GM20000 (cell line): ENCODE measurements around the gene CENPP.

Source experiments
- DNase-seq: peaks from one replicate; pipeline ENCODE4 v3.0.0; 2012; ENCODE audit warnings: low spot score
- TF ChIP-seq, protein P1 (sequence below): IDR thresholded peaks from 2 replicates; pipeline ENCODE4 v1.5.1; 2012; ENCODE audit warnings: mild to moderate bottlenecking, control low read depth; ENCODE audit errors: extremely low read depth, missing control alignments

Gene CENPP

DNA sequence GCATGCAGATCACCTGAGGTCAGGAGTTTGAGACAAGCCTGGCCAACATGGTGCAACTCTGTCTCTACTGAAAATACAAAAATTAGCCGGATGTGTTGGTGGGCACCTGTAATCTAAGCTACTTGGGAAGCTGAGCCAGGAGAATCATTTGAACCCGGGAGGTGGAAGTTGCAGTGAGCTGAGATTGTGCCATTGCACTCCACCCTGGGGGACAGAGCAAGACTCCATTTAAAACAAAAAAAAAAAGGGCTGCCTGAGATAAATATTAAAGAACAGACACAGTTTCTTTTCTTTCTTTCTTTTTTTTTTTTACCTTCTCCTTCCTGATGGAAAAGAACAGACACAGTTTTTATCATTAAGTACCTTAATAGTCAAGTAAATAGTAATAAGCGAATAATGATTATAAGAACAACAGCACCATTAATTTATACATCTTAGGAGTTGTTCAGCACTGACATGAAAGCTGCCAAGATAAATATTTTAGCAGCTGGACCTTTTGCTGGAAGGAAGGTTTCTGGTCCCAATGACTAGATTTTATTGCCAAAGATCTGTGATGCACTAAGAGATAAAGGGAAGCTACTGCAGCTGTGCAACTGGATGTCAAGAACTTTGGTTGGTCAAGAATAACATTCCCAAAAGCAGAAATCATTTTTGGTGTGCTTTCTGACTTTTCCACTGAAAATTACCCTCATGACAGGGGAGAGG, 7.0 kb downstream of the CENPP start:
- TF ChIP-seq, protein P1, sequence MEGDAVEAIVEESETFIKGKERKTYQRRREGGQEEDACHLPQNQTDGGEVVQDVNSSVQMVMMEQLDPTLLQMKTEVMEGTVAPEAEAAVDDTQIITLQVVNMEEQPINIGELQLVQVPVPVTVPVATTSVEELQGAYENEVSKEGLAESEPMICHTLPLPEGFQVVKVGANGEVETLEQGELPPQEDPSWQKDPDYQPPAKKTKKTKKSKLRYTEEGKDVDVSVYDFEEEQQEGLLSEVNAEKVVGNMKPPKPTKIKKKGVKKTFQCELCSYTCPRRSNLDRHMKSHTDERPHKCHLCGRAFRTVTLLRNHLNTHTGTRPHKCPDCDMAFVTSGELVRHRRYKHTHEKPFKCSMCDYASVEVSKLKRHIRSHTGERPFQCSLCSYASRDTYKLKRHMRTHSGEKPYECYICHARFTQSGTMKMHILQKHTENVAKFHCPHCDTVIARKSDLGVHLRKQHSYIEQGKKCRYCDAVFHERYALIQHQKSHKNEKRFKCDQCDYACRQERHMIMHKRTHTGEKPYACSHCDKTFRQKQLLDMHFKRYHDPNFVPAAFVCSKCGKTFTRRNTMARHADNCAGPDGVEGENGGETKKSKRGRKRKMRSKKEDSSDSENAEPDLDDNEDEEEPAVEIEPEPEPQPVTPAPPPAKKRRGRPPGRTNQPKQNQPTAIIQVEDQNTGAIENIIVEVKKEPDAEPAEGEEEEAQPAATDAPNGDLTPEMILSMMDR = no peak
- DNase-seq = no peak

DNA sequence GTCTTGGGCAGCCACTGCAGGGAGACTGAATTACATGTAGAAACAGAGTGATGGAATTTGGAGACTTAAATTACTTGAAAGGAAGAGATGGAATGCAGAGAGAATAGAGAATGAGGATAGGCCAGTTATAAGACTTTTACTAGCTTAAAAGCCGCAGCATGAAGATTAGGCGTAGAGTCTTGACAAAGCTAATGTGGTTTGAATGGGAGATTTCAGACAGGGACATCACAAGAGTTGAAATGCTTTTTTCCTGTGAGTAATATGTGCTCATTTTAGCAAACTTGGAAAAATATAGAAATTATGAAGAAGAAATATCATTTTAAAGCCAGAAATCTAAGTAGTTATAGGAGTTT, 7.5 kb downstream of the CENPP start:
- DNase-seq = no peak
- TF ChIP-seq, protein P1 = no peak

DNA sequence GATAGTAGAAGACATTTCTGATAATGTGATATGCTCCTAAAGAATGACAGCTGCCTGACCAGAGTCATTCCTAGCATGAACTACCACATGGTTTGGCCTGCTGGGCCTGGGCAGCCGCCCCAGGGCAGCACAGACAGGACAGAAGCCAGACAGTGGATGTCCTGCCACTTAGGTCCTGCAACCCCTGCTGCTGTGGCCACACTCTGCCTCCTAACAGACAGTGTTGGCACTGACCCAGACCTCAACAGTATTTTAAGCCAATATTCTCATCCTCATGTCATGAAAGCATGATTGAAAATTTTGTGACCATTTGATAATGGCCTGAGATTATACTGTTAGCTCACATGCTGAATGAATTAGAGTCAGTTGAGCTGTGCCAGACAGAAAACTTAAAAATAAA, 15.8 kb downstream of the CENPP start:
- no peak for DNase-seq
- TF ChIP-seq, protein P1 = no peak

DNA sequence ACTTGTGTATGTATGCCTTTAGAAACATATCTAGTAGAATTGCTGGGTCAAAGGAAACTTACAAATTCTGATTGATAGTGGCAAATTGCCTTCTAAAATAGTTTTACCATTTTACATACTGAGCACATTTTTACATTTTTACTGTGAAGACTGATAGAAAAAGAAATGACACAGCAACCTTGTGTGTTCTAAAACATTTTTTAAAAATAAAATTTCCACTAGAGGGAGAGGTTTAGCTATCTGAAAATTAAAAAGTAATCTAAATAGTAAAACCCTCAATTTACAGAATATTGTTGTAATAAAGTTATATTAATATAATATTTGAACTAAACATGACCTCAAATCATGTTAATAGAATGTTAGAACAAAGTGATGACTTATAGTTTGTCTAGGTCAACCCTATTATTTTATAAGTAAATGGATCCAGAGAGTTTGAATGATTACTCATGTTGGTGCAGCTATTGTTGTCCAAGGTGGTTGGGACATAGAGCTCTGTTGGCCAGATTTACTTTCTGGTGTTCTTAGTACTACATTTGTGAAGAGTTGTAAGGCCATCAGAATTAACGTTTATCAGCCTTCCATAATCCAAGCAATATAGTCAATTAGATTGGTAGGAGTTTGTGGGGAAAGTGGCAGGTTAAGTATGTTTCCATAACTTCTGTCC, 17.2 kb downstream of the CENPP start:
- no peak for DNase-seq
- TF ChIP-seq, protein P1 = no peak

DNA sequence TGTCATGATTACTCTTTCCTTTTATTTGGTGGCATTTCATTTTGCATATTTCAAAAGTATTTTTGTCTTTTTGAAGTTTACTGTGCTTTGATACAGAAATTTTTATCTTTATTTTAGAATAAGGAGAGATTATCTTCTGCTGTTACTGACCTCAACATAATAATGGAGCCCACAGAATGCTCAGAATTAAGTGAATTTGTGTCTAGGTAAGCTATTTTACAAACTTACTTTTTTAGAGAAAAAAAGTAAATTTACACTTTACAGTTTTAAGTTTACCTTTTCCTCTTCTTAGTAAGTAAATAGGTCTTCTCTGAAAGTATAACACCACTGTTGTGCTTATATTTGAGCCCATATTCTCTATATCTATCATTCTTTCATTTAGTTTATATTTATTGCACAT, 19.8 kb downstream of the CENPP start:
- DNase-seq = no peak
- TF ChIP-seq, protein P1 = no peak

DNA sequence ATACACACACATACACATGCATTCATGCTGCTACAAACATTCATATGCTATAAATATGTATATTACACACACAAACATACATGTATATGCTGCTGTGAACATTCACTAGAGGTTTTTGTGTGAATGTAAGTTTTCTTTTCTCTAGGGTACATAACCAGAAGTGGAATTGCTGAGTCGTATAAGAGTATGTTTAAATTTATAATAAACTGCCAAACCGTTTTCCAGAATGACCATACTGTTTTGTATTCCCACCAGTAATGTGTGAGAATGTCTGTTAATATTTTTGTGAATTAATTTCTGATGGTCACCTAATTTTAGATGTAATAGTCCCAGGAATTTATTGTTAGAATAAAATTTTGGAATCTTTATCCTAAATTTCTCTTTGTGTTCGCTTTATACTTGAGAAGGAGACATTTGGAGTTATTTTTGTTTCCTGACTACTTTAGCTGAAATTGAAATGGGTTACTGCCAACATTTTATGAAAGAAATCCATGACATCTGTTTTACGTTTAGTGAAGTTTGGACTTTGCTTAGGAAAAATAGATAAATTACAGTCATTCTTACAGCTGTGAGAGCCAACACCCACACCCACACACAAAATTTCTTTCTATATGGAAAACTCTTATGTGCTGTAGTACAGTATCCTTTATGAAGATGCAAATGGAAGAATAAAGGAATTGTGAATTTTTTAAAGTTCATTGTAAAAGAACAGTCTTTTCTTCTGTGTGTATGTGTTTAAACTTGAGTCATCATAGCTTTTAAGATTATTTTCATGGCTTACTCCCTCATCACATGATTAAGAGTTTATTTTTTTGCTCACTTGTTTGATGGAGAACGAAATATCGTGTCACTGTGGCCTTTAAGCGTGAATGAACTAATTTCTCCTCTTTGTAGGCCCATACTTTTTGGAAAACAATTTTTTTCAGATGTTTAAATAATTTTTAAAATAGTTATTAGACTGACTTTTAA, 24.3 kb downstream of the CENPP start:
- TF ChIP-seq, protein P1 = no peak
- no peak for DNase-seq

DNA sequence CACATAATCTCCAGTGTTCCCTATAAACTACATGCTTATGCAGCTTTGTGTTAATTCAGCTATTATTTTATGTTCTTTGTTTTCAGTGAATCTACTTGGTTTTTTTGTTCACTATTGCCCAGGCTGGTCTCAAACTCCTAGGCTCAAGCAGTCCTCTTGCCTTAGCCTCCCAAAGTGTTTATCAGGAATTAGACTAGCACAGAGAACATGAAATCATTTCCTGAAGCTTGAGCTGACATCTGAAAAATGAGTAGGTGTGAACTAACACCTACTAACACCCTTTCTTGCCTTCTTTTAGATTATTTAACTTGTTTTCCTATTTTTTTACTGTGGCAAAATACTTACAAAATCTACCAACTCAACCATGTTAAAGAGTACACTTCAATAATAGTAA, 25.0 kb downstream of the CENPP start:
- no peak for DNase-seq
- TF ChIP-seq, protein P1 = no peak
